Right lobe of liver (tissue), 4 donors: ENCODE results near the gene NKD2.

Source experiments
- POLR2A ChIP-seq: fragments of 450-650 bp; IDR thresholded peaks from one replicate; pipeline ENCODE4 v1.6.1; 2017; ENCODE audit warnings: antibody characterized with exemption, mild to moderate bottlenecking
- TF ChIP-seq, protein P1 (sequence below), 4 donors: fragments of 200-600 bp in 3 of 4; fragments of 450-650 bp in 1 of 4; IDR thresholded peaks; one replicate each; pipeline versions ENCODE4 v1.5.1 to v1.8.0; 2016 to 2022; ENCODE audit warnings: antibody characterized with exemption in 4 of 4, mild to moderate bottlenecking in 2 of 4
- donor health status: DM: no; HTN: no; CAD: no.
- donor health status: DM: no; HTN: no; CAD: no.
- donor health status: DM: no; HTN: yes; CAD: no.

DNA sequence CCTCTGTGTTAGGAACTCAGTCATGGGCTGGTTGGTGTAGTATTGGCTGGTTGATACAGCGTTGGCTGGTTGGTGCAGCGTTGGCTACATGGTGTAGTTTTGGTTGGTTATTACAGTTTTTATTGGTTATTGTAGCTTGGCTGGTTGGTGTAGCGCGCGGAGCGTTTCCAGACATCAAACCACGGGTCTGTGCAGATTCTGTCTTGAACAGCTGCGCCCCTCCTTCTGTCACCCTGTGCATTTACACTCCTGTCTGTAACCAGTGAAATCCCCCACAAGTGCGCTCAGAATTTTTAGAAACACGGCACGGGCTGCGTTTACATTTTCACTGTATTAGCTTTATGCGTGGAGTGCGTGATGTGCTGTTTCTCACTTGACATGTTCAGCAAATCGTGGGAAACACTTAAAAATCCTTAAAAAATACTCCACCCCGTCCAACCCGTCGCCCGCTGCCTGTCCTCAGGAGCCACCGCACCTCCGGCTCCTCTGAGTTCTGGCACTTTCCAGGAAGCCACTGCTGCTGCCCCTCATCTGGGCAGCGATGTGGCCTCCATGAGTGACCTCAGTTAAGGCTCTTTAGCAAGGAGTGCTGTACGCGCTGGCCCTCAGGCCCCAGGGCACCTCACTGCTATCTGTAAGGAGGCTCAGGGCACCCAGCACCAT is 20.8 kb downstream of the NKD2 start:
- TF ChIP-seq, protein P1, sequence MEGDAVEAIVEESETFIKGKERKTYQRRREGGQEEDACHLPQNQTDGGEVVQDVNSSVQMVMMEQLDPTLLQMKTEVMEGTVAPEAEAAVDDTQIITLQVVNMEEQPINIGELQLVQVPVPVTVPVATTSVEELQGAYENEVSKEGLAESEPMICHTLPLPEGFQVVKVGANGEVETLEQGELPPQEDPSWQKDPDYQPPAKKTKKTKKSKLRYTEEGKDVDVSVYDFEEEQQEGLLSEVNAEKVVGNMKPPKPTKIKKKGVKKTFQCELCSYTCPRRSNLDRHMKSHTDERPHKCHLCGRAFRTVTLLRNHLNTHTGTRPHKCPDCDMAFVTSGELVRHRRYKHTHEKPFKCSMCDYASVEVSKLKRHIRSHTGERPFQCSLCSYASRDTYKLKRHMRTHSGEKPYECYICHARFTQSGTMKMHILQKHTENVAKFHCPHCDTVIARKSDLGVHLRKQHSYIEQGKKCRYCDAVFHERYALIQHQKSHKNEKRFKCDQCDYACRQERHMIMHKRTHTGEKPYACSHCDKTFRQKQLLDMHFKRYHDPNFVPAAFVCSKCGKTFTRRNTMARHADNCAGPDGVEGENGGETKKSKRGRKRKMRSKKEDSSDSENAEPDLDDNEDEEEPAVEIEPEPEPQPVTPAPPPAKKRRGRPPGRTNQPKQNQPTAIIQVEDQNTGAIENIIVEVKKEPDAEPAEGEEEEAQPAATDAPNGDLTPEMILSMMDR (IDR thresholded peaks at IDR 0.05), result no peak
- TF ChIP-seq POLR2A, result no peak
